SJSA1 (cell line): ENCODE results near the gene MCM3AP. TPM values are rescaled to one million over a fixed set of nuclear protein-coding genes. Genes with fewer than 3 reads are reported as not detected.

Experiments
- DNase-seq, 2 experiments: peaks; one replicate each; pipeline ENCODE4 v3.0.0-alpha.2; 2015 to 2020; ENCODE audit warnings: low spot score in 2 of 2, low read depth in 1 of 2
- H3K27ac ChIP-seq: fragments of 250-450 bp; sonication (Bioruptor Pico); 2 replicates; pipeline ENCODE4 v1.5.1; 2020; ENCODE audit warnings: mild to moderate bottlenecking, moderate library complexity
- H3K27me3 ChIP-seq: fragments of 250-450 bp; sonication (Bioruptor Pico); replicated peaks from 2 replicates; pipeline ENCODE4 v1.5.1; 2020; ENCODE audit warnings: mild to moderate bottlenecking, moderate library complexity
- H3K36me3 ChIP-seq: fragments of 250-450 bp; sonication (Bioruptor Pico); 2 replicates; pipeline ENCODE4 v1.5.1; 2020; ENCODE audit warnings: mild to moderate bottlenecking
- H3K4me1 ChIP-seq: fragments of 250-450 bp; sonication (Bioruptor Pico); replicated peaks from 2 replicates; pipeline ENCODE4 v1.6.1; 2021; ENCODE audit warnings: mild to moderate bottlenecking
- H3K4me3 ChIP-seq: fragments of 250-450 bp; sonication (Bioruptor Pico); 2 replicates; pipeline ENCODE4 v1.5.1; 2020; ENCODE audit warnings: mild to moderate bottlenecking
- H3K9me3 ChIP-seq: fragments of 250-450 bp; sonication (Bioruptor Pico); replicated peaks from 2 replicates; pipeline ENCODE4 v1.5.1; 2020; ENCODE audit warnings: mild to moderate bottlenecking
- total RNA-seq: library from RNA; depleted of rRNA; stranded (reverse); fragments of >200 nt; shearing (Covaris generic); gene quantifications from 2 replicates; pipeline ENCODE4 v1.2.3, GENCODE V29; 2014; rRNA removed

MCM3AP gene
- 80.9 and 88.7 TPM in 2 replicates for total RNA-seq

- peaks cover 61% of the 10 kb centered on the region for H3K36me3 ChIP-seq
- H3K27ac ChIP-seq, result peak within 1 kb of the TSS; percentile 86
- H3K4me1 ChIP-seq, result peaks cover 26% of the 10 kb centered on the region
- no peaks in the 10 kb centered on the region for H3K9me3 ChIP-seq
- peak within 1 kb of the TSS; percentile 98 for H3K4me3 ChIP-seq
- no peak for DNase-seq
- H3K27me3 ChIP-seq, result no peaks in the 10 kb centered on the region
These were observed at the start of gene MCM3AP for GRCh38 chr21:46285206-46285661. MCM3AP (minus strand) TSS chr21:46285611; CDS start chr21:46285286, 325 bp downstream.

- peak; percentile 82 to 83 for DNase-seq
- no peak overlapping the region for H3K4me3 ChIP-seq
- H3K9me3 ChIP-seq, result no peaks in the 10 kb centered on the region
- peak overlapping the region; percentile 70 for H3K27ac ChIP-seq
- H3K27me3 ChIP-seq, result no peaks in the 10 kb centered on the region
- H3K36me3 ChIP-seq, result peaks cover 93% of the 10 kb centered on the region
- H3K4me1 ChIP-seq, result peaks cover 66% of the 10 kb centered on the region
These were observed 49.1 kb upstream of the MCM3AP start for GRCh38 chr21:46334351-46335140.

- Histone ChIP-seq H3K27ac (no peak overlapping the region), H3K4me3 (no peak overlapping the region), H3K4me1 (peaks cover 55% of the 10 kb centered on the region), H3K36me3 (peaks cover 85% of the 10 kb centered on the region), H3K27me3 (no peaks in the 10 kb centered on the region), H3K9me3 (peaks cover 1% of the 10 kb centered on the region; the same call in 1 of the 2 replicates)
- no peak for DNase-seq
These were observed 44.4 kb upstream of the MCM3AP start for GRCh38 chr21:46329796-46330195.

- DNase-seq, result no peak
- Histone ChIP-seq H3K27ac (no peak overlapping the region), H3K4me1 (peaks cover 40% of the 10 kb centered on the region), H3K27me3 (no peaks in the 10 kb centered on the region), H3K36me3 (peaks cover 82% of the 10 kb centered on the region), H3K9me3 (peaks cover 4% of the 10 kb centered on the region; the same call in 1 of the 2 replicates), H3K4me3 (no peak overlapping the region)
These were observed 42.7 kb upstream of the MCM3AP start for GRCh38 chr21:46328151-46328550.

- Histone ChIP-seq H3K36me3 (peaks cover 83% of the 10 kb centered on the region), H3K27ac (no peak overlapping the region), H3K4me3 (no peak overlapping the region), H3K27me3 (no peaks in the 10 kb centered on the region), H3K9me3 (peaks cover 4% of the 10 kb centered on the region; the same call in 1 of the 2 replicates), H3K4me1 (peaks cover 40% of the 10 kb centered on the region)
- no peak for DNase-seq
These were observed 42.3 kb upstream of the MCM3AP start for GRCh38 chr21:46327711-46328110.

GRCh38 chr21:46326110-46326703, 40.8 kb upstream of the MCM3AP start:
- Histone ChIP-seq H3K9me3 (peaks cover 4% of the 10 kb centered on the region; the same call in 1 of the 2 replicates), H3K4me1 (peaks cover 44% of the 10 kb centered on the region), H3K27me3 (no peaks in the 10 kb centered on the region), H3K36me3 (peaks cover 84% of the 10 kb centered on the region), H3K27ac (no peak overlapping the region), H3K4me3 (peak overlapping the region; percentile 93)
- DNase-seq, result no peak

- Histone ChIP-seq H3K4me3 (peak overlapping the region; percentile 93), H3K36me3 (peaks cover 82% of the 10 kb centered on the region), H3K27ac (peak overlapping the region; percentile 75), H3K4me1 (peaks cover 45% of the 10 kb centered on the region), H3K9me3 (peaks cover 4% of the 10 kb centered on the region; the same call in 1 of the 2 replicates), H3K27me3 (no peaks in the 10 kb centered on the region)
- peak; percentile 40 to 67 for DNase-seq
These were observed 39.9 kb upstream of the MCM3AP start for GRCh38 chr21:46325073-46325912.

GRCh38 chr21:46324390-46325072, 39.1 kb upstream of the MCM3AP start:
- Histone ChIP-seq H3K4me1 (peaks cover 45% of the 10 kb centered on the region), H3K27me3 (no peaks in the 10 kb centered on the region), H3K4me3 (peak overlapping the region; percentile 93), H3K9me3 (peaks cover 4% of the 10 kb centered on the region; the same call in 1 of the 2 replicates), H3K36me3 (peaks cover 77% of the 10 kb centered on the region), H3K27ac (peak overlapping the region; percentile 98)
- DNase-seq, result peak; percentile 85 to 93

- Histone ChIP-seq H3K27me3 (no peaks in the 10 kb centered on the region), H3K4me3 (peak within 1 kb of the TSS; percentile 93), H3K36me3 (peaks cover 77% of the 10 kb centered on the region)
These were observed 38.4 kb upstream of the MCM3AP start, which contains the start of the genes C21orf58 and PCNT for GRCh38 chr21:46323710-46324389. C21orf58 (minus strand) TSS chr21:46323870; CDS start chr21:46322738, 1,132 bp downstream. PCNT (plus strand) TSS chr21:46324156; CDS start chr21:46324229, 73 bp downstream.

GRCh38 chr21:46323227-46323709, 37.9 kb upstream of the MCM3AP start:
- Histone ChIP-seq H3K27me3 (no peaks in the 10 kb centered on the region), H3K36me3 (peaks cover 78% of the 10 kb centered on the region)
- DNase-seq, result no peak

More at GRCh38 chr21:46323710-46324389, 38.4 kb upstream of the MCM3AP start, which contains the start of the genes C21orf58 and PCNT:
- peak; percentile 96 to 99 for DNase-seq
- Histone ChIP-seq H3K27ac (peak within 1 kb of the TSS; percentile 98), H3K4me1 (peaks cover 45% of the 10 kb centered on the region), H3K9me3 (peaks cover 4% of the 10 kb centered on the region; the same call in 1 of the 2 replicates)

GRCh38 chr21:46322351-46323226, 37.2 kb upstream of the MCM3AP start:
- peak in 1 of 2 experiments; percentile 38 for DNase-seq
- Histone ChIP-seq H3K36me3 (peaks cover 80% of the 10 kb centered on the region), H3K4me3 (peak overlapping the region; percentile 93), H3K9me3 (peaks cover 4% of the 10 kb centered on the region; the same call in 1 of the 2 replicates), H3K27ac (peak overlapping the region; percentile 98), H3K4me1 (peaks cover 43% of the 10 kb centered on the region), H3K27me3 (no peaks in the 10 kb centered on the region)

More at GRCh38 chr21:46323227-46323709, 37.9 kb upstream of the MCM3AP start:
- H3K4me3 ChIP-seq, result peak overlapping the region; percentile 93
- H3K27ac ChIP-seq, result peak overlapping the region; percentile 98
- H3K4me1 ChIP-seq, result peaks cover 45% of the 10 kb centered on the region
- H3K9me3 ChIP-seq, result peaks cover 4% of the 10 kb centered on the region; the same call in 1 of the 2 replicates
